GM12875 (cell line): ENCODE measurements around the gene CNOT1.
"Not testable (repeated sequence)": the region's sequence is repeated elsewhere in the genome, so short reads cannot be mapped to it uniquely, and the experiment has no call there.

Experiments
- H3K4me3 ChIP-seq: one replicate; pipeline ENCODE4 v1.5.1; 2011; ENCODE audit warnings: low read depth, low read length, control low read depth
- CTCF ChIP-seq: IDR thresholded peaks from 2 replicates; pipeline ENCODE4 v1.5.1; 2011; ENCODE audit warnings: low read depth, mild to moderate bottlenecking, control low read depth, inconsistent platforms, low read length, moderate library complexity, borderline replicate concordance; ENCODE audit not compliant: insufficient read depth

The CNOT1 gene

DNA sequence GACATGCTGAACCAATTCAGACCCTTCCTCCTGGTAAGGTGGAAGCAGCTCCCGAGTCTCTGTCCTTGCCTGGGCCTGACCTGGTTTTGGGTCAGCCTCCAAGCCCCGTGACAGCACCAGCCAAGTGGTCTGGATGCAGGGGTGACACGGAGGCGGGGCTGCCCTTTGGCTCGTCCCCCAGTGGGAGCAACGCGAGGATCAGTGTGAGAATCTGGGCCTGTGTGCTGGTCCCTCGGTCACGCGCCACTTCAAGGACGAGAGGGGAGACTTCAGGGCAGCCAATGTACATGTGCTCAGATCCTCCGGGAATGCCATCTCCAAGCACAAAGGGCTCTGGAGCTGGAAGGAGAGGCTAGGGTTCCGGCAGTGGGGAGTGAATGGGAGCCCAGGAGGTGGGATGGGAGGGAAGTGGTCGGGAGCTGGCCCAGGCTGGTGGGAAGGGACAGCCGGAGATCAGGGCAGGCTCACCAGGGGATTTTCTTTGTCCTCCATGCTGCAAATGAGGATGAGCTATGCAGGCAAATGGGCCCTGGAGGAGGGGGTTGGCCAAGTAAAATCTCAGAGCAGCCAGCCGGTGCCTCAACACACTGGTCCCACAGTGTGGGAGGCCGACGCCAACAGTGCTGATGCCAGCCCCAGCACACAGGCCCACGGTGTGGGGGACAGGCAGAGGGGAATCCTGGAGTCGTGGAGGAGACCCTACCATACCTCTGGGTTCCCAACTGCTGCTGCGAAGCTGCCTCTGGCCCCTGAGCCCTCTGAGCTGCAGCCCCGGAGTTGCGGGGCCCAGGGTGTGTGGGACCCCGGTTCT lies 133.9 kb downstream of the CNOT1 start:
- H3K4me3 ChIP-seq = no peak overlapping the region
- no peak for TF ChIP-seq CTCF

DNA sequence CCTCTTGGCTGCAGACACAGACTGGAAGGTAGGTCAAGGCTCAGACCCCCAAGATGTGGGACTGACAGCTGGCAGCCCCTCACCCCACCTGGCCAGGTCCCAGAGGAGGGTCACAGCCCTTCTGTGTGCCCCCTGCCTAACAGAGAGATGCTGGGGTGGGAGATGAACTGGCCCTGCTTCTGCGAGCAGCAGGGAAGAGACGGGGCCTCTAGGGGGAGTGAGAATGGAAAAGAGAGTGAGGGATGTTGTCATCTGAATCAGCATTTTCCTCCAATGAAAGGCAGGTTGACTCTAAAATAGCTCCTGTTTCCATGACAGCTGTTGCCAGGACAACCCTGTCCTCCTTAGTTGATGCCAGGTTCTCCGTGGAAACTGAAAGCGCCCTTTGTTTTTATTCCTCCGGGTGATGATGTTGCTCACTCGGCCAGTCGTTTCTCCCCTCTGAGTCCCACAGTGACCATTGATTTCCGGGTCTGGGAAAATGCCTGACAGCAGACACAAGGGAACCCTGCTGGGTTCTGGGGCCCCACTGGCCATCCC lies 134.6 kb downstream of the CNOT1 start:
- no peak overlapping the region for H3K4me3 ChIP-seq

DNA sequence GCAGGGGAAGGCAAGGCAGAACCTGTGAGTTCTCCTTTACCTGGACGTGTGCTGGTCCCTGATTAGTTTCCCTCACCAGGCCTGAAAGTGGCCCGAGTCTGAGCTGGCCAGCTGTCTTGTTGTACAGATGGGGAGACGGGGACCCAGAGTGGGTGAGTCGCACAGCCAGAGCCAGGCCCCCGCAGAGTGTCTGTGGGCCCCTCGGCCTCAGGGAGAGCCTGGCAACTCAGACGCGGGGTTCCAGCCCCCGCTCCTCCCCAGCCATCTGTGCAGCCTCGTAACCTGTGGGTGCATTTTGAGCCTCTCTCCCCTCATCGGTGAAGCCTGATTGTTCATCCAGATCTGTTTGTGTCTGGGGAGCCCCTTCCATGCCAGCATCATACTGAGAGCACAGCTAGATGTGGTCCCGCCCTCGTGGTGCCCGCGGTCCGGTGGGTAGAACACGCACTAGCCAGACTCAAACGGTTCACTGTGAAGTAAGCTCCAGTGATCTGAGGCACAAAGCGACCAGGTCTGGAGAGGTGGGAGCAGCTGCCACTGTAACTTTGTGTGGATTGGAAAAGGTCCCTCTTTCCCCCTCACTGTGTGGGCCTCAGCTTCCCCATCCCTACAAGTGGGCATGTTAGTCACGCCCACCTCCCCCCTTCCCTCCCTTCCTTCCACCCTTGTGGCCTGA lies 135.7 kb downstream of the CNOT1 start:
- H3K4me3 ChIP-seq = no peak overlapping the region
- no peak for TF ChIP-seq CTCF

More for the DNA sequence above, 134.6 kb downstream of the CNOT1 start:
- TF ChIP-seq CTCF = peak; percentile 50; the same call in 1 of the 2 replicates

GRCh38 chr16:58492735-58493134 lies 136.9 kb downstream of the CNOT1 start:
- no peak for TF ChIP-seq CTCF
- H3K4me3 ChIP-seq = no peak overlapping the region

GRCh38 chr16:58492066-58492465 lies 137.6 kb downstream of the CNOT1 start:
- TF ChIP-seq CTCF = no peak
- no peak overlapping the region for H3K4me3 ChIP-seq

GRCh38 chr16:58490539-58490938 lies 139.1 kb downstream of the CNOT1 start:
- not testable (repeated sequence) for H3K4me3 ChIP-seq

GRCh38 chr16:58490065-58490464 lies 139.6 kb downstream of the CNOT1 start:
- H3K4me3 ChIP-seq = no peak overlapping the region
- no peak for TF ChIP-seq CTCF
